SJSA1 (cell line): Measurements from ENCODE around the gene PDSS2. TPM values are rescaled to one million over a fixed set of nuclear protein-coding genes. Genes with fewer than 3 reads are reported as not detected.

Experiments used
- DNase-seq, 2 experiments: peaks; one replicate each; pipeline ENCODE4 v3.0.0-alpha.2; 2015 to 2020; ENCODE audit warnings: low spot score in 2 of 2, low read depth in 1 of 2
- H3K27ac ChIP-seq: fragments of 250-450 bp; sonication (Bioruptor Pico); 2 replicates; pipeline ENCODE4 v1.5.1; 2020; ENCODE audit warnings: mild to moderate bottlenecking, moderate library complexity
- H3K27me3 ChIP-seq: fragments of 250-450 bp; sonication (Bioruptor Pico); replicated peaks from 2 replicates; pipeline ENCODE4 v1.5.1; 2020; ENCODE audit warnings: mild to moderate bottlenecking, moderate library complexity
- H3K36me3 ChIP-seq: fragments of 250-450 bp; sonication (Bioruptor Pico); 2 replicates; pipeline ENCODE4 v1.5.1; 2020; ENCODE audit warnings: mild to moderate bottlenecking
- H3K4me1 ChIP-seq: fragments of 250-450 bp; sonication (Bioruptor Pico); replicated peaks from 2 replicates; pipeline ENCODE4 v1.6.1; 2021; ENCODE audit warnings: mild to moderate bottlenecking
- H3K4me3 ChIP-seq: fragments of 250-450 bp; sonication (Bioruptor Pico); 2 replicates; pipeline ENCODE4 v1.5.1; 2020; ENCODE audit warnings: mild to moderate bottlenecking
- H3K9me3 ChIP-seq: fragments of 250-450 bp; sonication (Bioruptor Pico); replicated peaks from 2 replicates; pipeline ENCODE4 v1.5.1; 2020; ENCODE audit warnings: mild to moderate bottlenecking
- total RNA-seq: library from RNA; depleted of rRNA; stranded (reverse); fragments of >200 nt; shearing (Covaris generic); gene quantifications from 2 replicates; pipeline ENCODE4 v1.2.3, GENCODE V29; 2014

Gene PDSS2
- total RNA-seq, 1 experiment from 2014 or later = 11.9 TPM

- no peaks in the 10 kb centered on the region; the same call in 1 of the 2 replicates for H3K9me3 ChIP-seq
- no peaks in the 10 kb centered on the region for H3K36me3 ChIP-seq
- H3K27me3 ChIP-seq = no peaks in the 10 kb centered on the region
- DNase-seq = no peak
- no peak overlapping the region for H3K27ac ChIP-seq
- H3K4me3 ChIP-seq = no peak overlapping the region
- no peaks in the 10 kb centered on the region for H3K4me1 ChIP-seq
These were observed 195.0 kb downstream of the PDSS2 start for GRCh38 chr6:107264357-107264840.

GRCh38 chr6:107259951-107260350 is 199.4 kb downstream of the PDSS2 start:
- H3K4me3 ChIP-seq = no peak overlapping the region
- no peak overlapping the region for H3K27ac ChIP-seq
- no peaks in the 10 kb centered on the region for H3K4me1 ChIP-seq

GRCh38 chr6:107248147-107248546 is 211.2 kb downstream of the PDSS2 start:
- H3K4me1 ChIP-seq = no peaks in the 10 kb centered on the region; the same call in 1 of the 2 replicates
- no peaks in the 10 kb centered on the region for H3K27me3 ChIP-seq
- H3K36me3 ChIP-seq = no peaks in the 10 kb centered on the region
- DNase-seq = no peak
- no peak overlapping the region for H3K4me3 ChIP-seq
- H3K9me3 ChIP-seq = no peaks in the 10 kb centered on the region
- H3K27ac ChIP-seq = no peak overlapping the region

More at GRCh38 chr6:107259951-107260350, 199.4 kb downstream of the PDSS2 start:
- Histone ChIP-seq H3K9me3 (no peaks in the 10 kb centered on the region; the same call in 1 of the 2 replicates), H3K27me3 (no peaks in the 10 kb centered on the region), H3K36me3 (no peaks in the 10 kb centered on the region)
- no peak for DNase-seq

- no peaks in the 10 kb centered on the region for H3K36me3 ChIP-seq
- H3K9me3 ChIP-seq = no peaks in the 10 kb centered on the region
- H3K4me1 ChIP-seq = no peaks in the 10 kb centered on the region; the same call in 1 of the 2 replicates
- no peaks in the 10 kb centered on the region for H3K27me3 ChIP-seq
- H3K4me3 ChIP-seq = no peak overlapping the region
- no peak for DNase-seq
- H3K27ac ChIP-seq = no peak overlapping the region
These were observed 212.3 kb downstream of the PDSS2 start for GRCh38 chr6:107246972-107247615.

- no peak overlapping the region for H3K27ac ChIP-seq
- H3K9me3 ChIP-seq = no peaks in the 10 kb centered on the region
- H3K27me3 ChIP-seq = no peaks in the 10 kb centered on the region
- H3K36me3 ChIP-seq = no peaks in the 10 kb centered on the region
- H3K4me3 ChIP-seq = no peak overlapping the region
- no peak for DNase-seq
- H3K4me1 ChIP-seq = no peaks in the 10 kb centered on the region; the same call in 1 of the 2 replicates
These were observed 213.0 kb downstream of the PDSS2 start for GRCh38 chr6:107246249-107246971.

GRCh38 chr6:107244742-107245480 is 214.5 kb downstream of the PDSS2 start:
- Histone ChIP-seq H3K4me1 (no peaks in the 10 kb centered on the region; the same call in 1 of the 2 replicates), H3K27me3 (no peaks in the 10 kb centered on the region), H3K9me3 (no peaks in the 10 kb centered on the region), H3K27ac (no peak overlapping the region), H3K4me3 (no peak overlapping the region), H3K36me3 (no peaks in the 10 kb centered on the region)
- no peak for DNase-seq

GRCh38 chr6:107244082-107244741 is 215.2 kb downstream of the PDSS2 start:
- Histone ChIP-seq H3K27ac (no peak overlapping the region), H3K4me3 (no peak overlapping the region), H3K9me3 (no peaks in the 10 kb centered on the region), H3K4me1 (no peaks in the 10 kb centered on the region; the same call in 1 of the 2 replicates), H3K36me3 (no peaks in the 10 kb centered on the region), H3K27me3 (no peaks in the 10 kb centered on the region)
- DNase-seq = no peak

- Histone ChIP-seq H3K27me3 (no peaks in the 10 kb centered on the region), H3K27ac (no peak overlapping the region), H3K4me1 (no peaks in the 10 kb centered on the region; the same call in 1 of the 2 replicates), H3K36me3 (no peaks in the 10 kb centered on the region), H3K9me3 (no peaks in the 10 kb centered on the region), H3K4me3 (no peak overlapping the region)
- no peak for DNase-seq
These were observed 215.9 kb downstream of the PDSS2 start for GRCh38 chr6:107243471-107243870.

GRCh38 chr6:107237992-107238660 is 221.2 kb downstream of the PDSS2 start:
- Histone ChIP-seq H3K27me3 (no peaks in the 10 kb centered on the region), H3K9me3 (no peaks in the 10 kb centered on the region), H3K27ac (no peak overlapping the region), H3K4me3 (no peak overlapping the region), H3K36me3 (no peaks in the 10 kb centered on the region), H3K4me1 (no peaks in the 10 kb centered on the region)
- no peak for DNase-seq

GRCh38 chr6:107235511-107235910 is 223.9 kb downstream of the PDSS2 start:
- Histone ChIP-seq H3K9me3 (no peaks in the 10 kb centered on the region), H3K4me1 (no peaks in the 10 kb centered on the region), H3K4me3 (no peak overlapping the region), H3K27me3 (no peaks in the 10 kb centered on the region), H3K27ac (no peak overlapping the region), H3K36me3 (no peaks in the 10 kb centered on the region)
- DNase-seq = no peak

GRCh38 chr6:107235007-107235406 is 224.4 kb downstream of the PDSS2 start:
- no peak for DNase-seq
- no peak overlapping the region for H3K4me3 ChIP-seq
- H3K9me3 ChIP-seq = no peaks in the 10 kb centered on the region
- H3K27ac ChIP-seq = no peak overlapping the region
- no peaks in the 10 kb centered on the region for H3K27me3 ChIP-seq
- no peaks in the 10 kb centered on the region for H3K36me3 ChIP-seq
- H3K4me1 ChIP-seq = no peaks in the 10 kb centered on the region

GRCh38 chr6:107231243-107231642 is 228.1 kb downstream of the PDSS2 start:
- Histone ChIP-seq H3K27me3 (no peaks in the 10 kb centered on the region), H3K9me3 (no peaks in the 10 kb centered on the region), H3K4me1 (no peaks in the 10 kb centered on the region), H3K27ac (no peak overlapping the region), H3K36me3 (no peaks in the 10 kb centered on the region), H3K4me3 (no peak overlapping the region)
- DNase-seq = no peak

- H3K27me3 ChIP-seq = no peaks in the 10 kb centered on the region
- no peaks in the 10 kb centered on the region for H3K36me3 ChIP-seq
- DNase-seq = no peak
These were observed 228.9 kb downstream of the PDSS2 start for GRCh38 chr6:107230448-107230847.

More at GRCh38 chr6:107230448-107230847, 228.9 kb downstream of the PDSS2 start:
- Histone ChIP-seq H3K4me3 (no peak overlapping the region), H3K27ac (no peak overlapping the region), H3K4me1 (no peaks in the 10 kb centered on the region), H3K9me3 (no peaks in the 10 kb centered on the region)
